CD4-positive, alpha-beta T cell treated with Interleukin-6 at 100 ng/mL for 8 hours (primary cell): Measurements from ENCODE around the gene TAL1.

Source experiments
- DNase-seq: peaks from one replicate; pipeline ENCODE4 v3.0.0-alpha.2; 2020; ENCODE audit warnings: mixed read lengths, low spot score

The TAL1 gene

DNA sequence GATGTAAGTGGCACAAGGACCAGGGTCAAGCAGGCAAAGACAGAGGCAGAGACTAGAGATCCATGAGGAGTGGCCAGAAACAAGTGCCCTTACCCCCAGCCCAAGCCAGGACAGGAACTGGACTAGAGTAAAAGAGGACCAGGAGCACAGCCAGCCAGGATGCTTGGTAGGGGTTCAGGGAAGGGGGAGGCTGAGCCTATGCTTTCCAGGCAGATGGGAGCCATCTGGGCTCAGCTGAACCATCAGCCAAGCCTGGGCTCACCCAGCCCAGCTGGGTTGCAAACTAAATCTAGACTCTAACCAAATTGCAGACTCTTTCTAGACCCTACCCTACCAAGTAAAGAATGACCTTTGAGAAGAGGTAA lies 57.4 kb downstream of the TAL1 start:
- no peak for DNase-seq

DNA sequence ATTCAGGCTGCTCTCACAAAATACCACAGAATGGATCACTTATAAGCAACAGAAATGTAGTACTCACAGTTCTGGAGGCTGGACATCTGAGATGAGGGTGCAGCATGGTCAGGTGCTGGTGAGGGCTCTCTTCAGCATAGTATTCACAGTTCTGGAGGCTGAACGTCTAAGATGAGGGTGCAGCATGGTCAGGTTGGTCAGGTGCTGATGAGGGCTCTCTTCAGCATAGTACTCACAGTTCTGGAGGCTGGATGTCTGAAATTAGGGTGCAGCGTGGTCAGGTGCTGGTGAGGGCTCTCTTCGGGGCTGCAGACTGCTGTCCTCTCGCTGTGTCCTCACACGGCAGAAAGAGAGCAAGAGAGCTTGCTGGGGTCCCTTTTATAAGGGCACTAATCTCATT lies 59.2 kb downstream of the TAL1 start:
- DNase-seq: no peak
